GM19023 (cell line): ENCODE data around the gene SLC17A9.

Source experiments
- ATAC-seq: cut with Tn5 transposase; IDR thresholded peaks from one replicate; pipeline ENCODE4 v1.9.1; 2021; ENCODE audit warnings: mild to moderate bottlenecking, moderate library complexity; ENCODE audit not compliant: unreplicated experiment

Gene SLC17A9

DNA sequence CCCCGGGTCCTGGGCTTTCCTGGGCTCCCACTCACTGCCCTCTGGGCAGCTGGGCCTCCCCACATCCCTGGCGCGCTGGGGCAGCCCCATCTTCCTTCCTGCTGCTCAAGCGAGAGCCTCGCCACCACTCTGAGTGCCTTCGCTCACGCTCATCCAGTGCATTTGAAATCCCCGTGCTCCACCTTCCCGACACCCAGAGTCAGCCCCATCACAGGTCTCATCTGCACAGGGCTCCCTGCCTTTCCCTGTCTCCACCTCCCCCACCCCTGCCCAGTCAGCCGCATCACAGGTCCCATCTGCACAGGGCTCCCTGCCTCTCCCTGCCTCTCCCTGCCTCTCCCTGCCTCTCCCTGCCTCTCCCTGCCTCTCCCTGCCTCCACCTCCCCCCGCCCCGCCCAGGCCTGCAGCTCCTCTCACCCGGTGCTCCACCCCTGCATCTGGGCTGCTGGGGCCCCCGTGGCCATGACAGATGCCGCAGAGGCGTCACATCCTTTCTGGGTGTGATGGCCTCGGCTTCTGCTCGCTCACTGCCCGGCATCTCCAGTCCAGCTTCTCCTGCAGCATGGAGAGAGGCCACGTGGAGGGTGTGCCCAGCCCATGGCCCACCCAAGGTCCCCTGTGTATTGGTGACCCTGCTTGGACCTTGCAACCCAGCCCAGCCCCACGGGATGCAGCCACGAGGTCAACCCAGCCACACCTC lies 63.3 kb downstream of the SLC17A9 start:
- no peak for ATAC-seq

- no peak for ATAC-seq
Observed at GRCh38 chr20:63016514-63017075, 64.1 kb downstream of the SLC17A9 start.

- no peak for ATAC-seq
Observed at GRCh38 chr20:63017076-63017825, 64.7 kb downstream of the SLC17A9 start.

DNA sequence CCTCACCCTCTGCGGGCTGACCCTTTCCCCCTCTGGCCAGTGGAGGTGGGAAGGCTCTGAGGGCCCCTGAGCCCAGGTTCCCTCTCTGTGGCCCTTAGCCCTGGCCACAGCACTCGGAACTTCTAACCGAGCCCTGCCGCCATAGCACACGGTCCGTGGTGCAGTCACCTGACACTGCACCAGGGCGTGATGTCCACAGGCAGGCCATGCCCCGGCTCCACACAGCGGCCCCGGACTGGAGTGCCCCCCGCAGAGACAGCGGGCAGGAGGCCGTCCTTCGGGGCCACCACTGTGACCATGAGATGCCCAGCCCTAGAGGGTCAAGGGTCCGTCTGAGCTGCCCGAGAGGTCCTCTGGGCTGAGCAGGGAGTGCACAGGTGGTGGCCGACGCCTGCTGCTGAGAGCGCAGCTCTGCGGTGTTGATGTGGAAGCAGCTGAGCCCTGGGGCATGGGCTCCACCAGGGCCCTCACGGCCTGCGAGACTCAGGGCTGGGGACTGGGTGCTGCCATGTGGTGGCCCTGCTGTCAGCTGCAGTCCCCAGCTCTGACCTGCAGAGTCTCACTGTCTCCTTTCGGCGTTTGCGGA lies 65.4 kb downstream of the SLC17A9 start:
- ATAC-seq: no peak
